Thoracic aorta (tissue), 2 donors: ENCODE measurements around the gene RBM22. TPM values are rescaled to one million over a fixed set of nuclear protein-coding genes. Genes with fewer than 3 reads are reported as not detected.
A peak's percentile ranks its signal among the peaks of the same experiment; 100 is the strongest.

ENCODE experiments used
- ATAC-seq: fragments of 150-250 bp; one replicate; pipeline ENCODE4 v1.8.0; 2017; ENCODE audit warnings: low read depth; ENCODE audit not compliant: insufficient number of reproducible peaks, low FRiP score
- DNase-seq: peaks from one replicate; pipeline ENCODE4 v3.0.0-alpha.2; 2020; ENCODE audit warnings: low spot score
- H3K27ac ChIP-seq, 2 donors: fragments of 200-600 bp; sonication (generic); 1 replicate in 1 of 2; 2 replicates in 1 of 2; pipeline ENCODE4 v1.5.1; 2016; ENCODE audit warnings: mild to moderate bottlenecking in 2 of 2, moderate library complexity in 2 of 2
- H3K27me3 ChIP-seq: fragments of 200-600 bp; sonication (generic); replicated peaks from 2 replicates; pipeline ENCODE4 v1.6.0; 2016; ENCODE audit warnings: mild to moderate bottlenecking; ENCODE audit not compliant: insufficient read depth
- H3K36me3 ChIP-seq: fragments of 200-600 bp; sonication (generic); one replicate; pipeline ENCODE4 v1.5.1; 2016
- H3K4me1 ChIP-seq, 2 donors: fragments of 200-600 bp; sonication (generic); 1 replicate in 1 of 2; 2 replicates in 1 of 2; pipeline versions ENCODE4 v1.5.1 to v1.6.0; 2016; ENCODE audit warnings: low read depth in 2 of 2, mild to moderate bottlenecking in 1 of 2; ENCODE audit not compliant: control insufficient read depth in 1 of 2
- H3K4me3 ChIP-seq: fragments of 200-600 bp; sonication (generic); 2 replicates; pipeline ENCODE4 v1.5.1; 2016; ENCODE audit warnings: mild to moderate bottlenecking
- H3K9me3 ChIP-seq: fragments of 200-600 bp; sonication (generic); 2 replicates; pipeline ENCODE4 v1.5.1; 2016
- CTCF ChIP-seq: fragments of 200-600 bp; sonication (generic); IDR thresholded peaks from one replicate; pipeline ENCODE4 v1.5.1; 2019; ENCODE audit warnings: antibody characterized with exemption
- total RNA-seq, 2 donors: library from RNA; depleted of rRNA; stranded (reverse); fragments of >200 nt; gene quantifications; one replicate each; pipeline versions ENCODE4 v1.1.0 to v1.2.3, GENCODE V29; 2016

Gene RBM22
- total RNA-seq, 2 donors from 2014 or later: 37.8 to 46.5 TPM

GRCh38 chr5:150644058-150644457 lies 56.8 kb downstream of the RBM22 start:
- Histone ChIP-seq H3K27me3 (no peaks in the 10 kb centered on the region), H3K9me3 (no peaks in the 10 kb centered on the region), H3K36me3 (peaks cover 12% of the 10 kb centered on the region), H3K4me3 (no peak overlapping the region), H3K27ac (peak overlapping the region; percentile 94 to 98), H3K4me1 (peaks cover 84 to 97% of the 10 kb centered on the region in 2 donors)
- DNase-seq: no peak
- no peak for TF ChIP-seq CTCF
- ATAC-seq: no peak

- ATAC-seq: no peak
- H3K27me3 ChIP-seq: no peaks in the 10 kb centered on the region
Measured at GRCh38 chr5:150642991-150643710, 57.7 kb downstream of the RBM22 start.

DNA sequence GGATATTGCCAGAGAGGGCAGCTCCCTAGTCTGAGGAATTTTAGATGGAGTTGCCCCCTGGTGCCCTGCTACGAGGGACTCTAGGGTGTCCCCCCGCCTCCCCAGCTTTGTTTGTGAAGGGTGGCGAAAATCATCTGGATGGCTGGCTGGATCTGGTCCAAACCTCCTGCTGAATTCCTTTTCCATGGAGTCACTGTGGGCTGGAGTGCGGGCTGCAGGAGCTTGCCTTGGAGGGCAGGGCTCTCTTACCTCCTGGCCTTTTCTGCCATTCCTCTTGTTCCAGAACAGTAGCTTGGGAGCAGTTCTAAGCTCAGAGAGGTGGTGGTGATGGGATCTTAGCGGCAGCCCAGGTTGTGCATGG lies 58.3 kb downstream of the RBM22 start:
- H3K9me3 ChIP-seq: no peaks in the 10 kb centered on the region
- peaks cover 85 to 98% of the 10 kb centered on the region in 2 donors for H3K4me1 ChIP-seq
- peak overlapping the region; percentile 94 to 98 for H3K27ac ChIP-seq
- no peaks in the 10 kb centered on the region for H3K27me3 ChIP-seq
- no peaks in the 10 kb centered on the region for H3K36me3 ChIP-seq
- no peak for TF ChIP-seq CTCF
- peak overlapping the region; percentile 49 for H3K4me3 ChIP-seq
- peak; percentile 77 for DNase-seq
- ATAC-seq: peak; percentile 40

More at GRCh38 chr5:150642991-150643710, 57.7 kb downstream of the RBM22 start:
- Histone ChIP-seq H3K4me3 (peak overlapping the region; percentile 49), H3K9me3 (no peaks in the 10 kb centered on the region), H3K27ac (peak overlapping the region; percentile 94 to 98), H3K36me3 (peaks cover 3% of the 10 kb centered on the region), H3K4me1 (peaks cover 86 to 97% of the 10 kb centered on the region in 2 donors)
- DNase-seq: no peak
- TF ChIP-seq CTCF: no peak

GRCh38 chr5:150641824-150642566 lies 58.9 kb downstream of the RBM22 start:
- Histone ChIP-seq H3K9me3 (no peaks in the 10 kb centered on the region), H3K4me1 (peaks cover 80 to 98% of the 10 kb centered on the region in 2 donors), H3K27ac (peak overlapping the region; percentile 94 to 98), H3K27me3 (no peaks in the 10 kb centered on the region), H3K36me3 (no peaks in the 10 kb centered on the region), H3K4me3 (peak overlapping the region; percentile 49)
- DNase-seq: no peak
- ATAC-seq: no peak
- TF ChIP-seq CTCF: no peak

- Histone ChIP-seq H3K27me3 (no peaks in the 10 kb centered on the region), H3K9me3 (no peaks in the 10 kb centered on the region), H3K27ac (peak overlapping the region; percentile 94 to 98), H3K4me1 (peaks cover 87 to 98% of the 10 kb centered on the region in 2 donors), H3K36me3 (no peaks in the 10 kb centered on the region), H3K4me3 (peak overlapping the region; percentile 49)
- ATAC-seq (peak; percentile 32), DNase-seq (peak; percentile 55)
- TF ChIP-seq CTCF: no peak
Measured at GRCh38 chr5:150641006-150641570, 59.8 kb downstream of the RBM22 start.
